Right hindlimb (tissue), 1 donor: Measurements from ENCODE around the gene RNF126.
"Not testable (repeated sequence)": the region's sequence is repeated elsewhere in the genome, so short reads cannot be mapped to it uniquely, and the experiment has no call there.

Experiments
- DNase-seq: peaks from one replicate; pipeline ENCODE4 v3.0.0-alpha.2; 2018

The RNF126 gene

DNA sequence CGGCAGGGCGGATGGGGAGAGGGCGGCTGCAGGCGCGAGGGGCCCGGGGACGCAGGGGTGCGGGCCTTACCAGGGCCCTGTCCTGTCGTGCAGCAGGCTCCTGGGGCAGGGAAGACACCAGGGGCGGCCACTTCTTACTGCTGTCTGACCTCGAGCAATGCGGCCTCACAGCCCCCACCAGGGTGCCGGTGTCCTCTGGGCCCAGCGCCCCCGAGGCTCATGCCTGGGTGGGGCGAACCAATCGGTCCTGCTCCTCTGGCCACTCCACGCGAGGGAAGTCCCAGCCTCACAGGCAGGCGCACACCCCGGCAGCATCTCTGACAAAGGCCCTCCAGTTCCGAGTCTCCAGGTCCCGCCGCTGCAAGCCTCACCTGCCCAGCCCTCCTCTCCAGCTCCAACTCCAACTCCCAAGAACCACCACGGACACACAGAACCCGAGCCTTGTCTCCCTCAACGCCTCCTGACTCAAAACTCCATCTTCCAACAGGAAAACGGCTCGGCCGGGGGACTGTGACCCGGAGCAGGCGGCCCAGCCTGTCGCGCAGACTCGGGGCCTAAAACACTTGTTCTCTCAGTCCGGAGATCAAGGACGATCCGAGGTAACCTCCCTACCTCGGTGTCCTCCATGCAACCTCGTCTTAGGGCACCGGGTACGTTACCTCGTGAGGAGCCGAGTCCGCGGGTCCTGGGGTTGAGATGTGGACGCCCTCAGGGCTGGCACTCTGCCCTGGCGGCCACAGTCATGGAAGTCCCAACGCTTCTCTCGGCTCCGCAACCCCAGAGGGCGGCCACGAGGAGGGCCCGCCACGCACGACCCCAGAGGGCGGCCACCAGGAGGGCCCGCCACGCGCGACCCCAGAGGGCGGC, 16.9 kb downstream of the RNF126 start:
- no peak for DNase-seq

DNA sequence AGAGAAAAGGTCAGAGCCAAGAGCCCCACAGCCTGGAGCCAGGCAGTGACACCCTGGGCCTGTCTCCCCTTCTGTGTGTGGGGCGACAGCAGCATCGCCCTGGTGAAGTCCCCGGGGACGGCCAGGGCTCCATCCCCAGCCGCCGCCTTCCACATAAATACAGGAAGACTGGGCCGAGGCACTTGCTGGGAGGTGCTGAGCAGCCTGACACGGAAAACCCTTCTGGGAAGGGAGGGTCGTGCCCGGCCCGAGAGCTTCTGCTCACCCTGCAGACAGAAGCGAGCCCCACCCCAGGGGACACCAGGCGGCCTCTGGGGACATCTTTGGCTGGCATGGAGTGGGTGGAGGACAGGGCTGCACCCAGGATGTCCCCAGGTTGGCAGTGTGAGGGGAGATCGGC, 18.2 kb downstream of the RNF126 start:
- DNase-seq, result no peak

- DNase-seq, result no peak
Observed at GRCh38 chr19:644363-644762, 18.7 kb downstream of the RNF126 start.

DNA sequence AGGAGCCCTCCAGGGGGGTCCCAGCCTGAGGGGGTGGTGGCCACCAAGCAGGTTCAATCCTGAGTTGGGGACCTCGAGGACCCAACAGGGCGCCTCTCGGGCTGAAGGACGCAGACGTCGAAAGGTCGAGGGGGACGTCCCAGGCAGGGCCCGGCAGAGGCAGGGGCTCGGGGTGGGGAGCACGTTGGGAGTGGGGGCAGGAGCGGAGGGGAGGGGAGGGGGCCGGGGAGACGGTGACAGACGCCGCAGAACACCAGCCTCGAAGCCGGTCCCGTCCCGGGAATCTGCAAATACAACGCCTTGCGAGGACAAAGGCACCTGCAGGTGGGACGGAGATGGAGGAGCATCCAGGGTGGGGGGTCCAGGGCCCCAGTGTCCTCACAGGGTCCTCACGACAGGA, 19.3 kb downstream of the RNF126 start:
- no peak for DNase-seq

GRCh38 chr19:642767-643727, 20.0 kb downstream of the RNF126 start:
- no peak for DNase-seq

DNA sequence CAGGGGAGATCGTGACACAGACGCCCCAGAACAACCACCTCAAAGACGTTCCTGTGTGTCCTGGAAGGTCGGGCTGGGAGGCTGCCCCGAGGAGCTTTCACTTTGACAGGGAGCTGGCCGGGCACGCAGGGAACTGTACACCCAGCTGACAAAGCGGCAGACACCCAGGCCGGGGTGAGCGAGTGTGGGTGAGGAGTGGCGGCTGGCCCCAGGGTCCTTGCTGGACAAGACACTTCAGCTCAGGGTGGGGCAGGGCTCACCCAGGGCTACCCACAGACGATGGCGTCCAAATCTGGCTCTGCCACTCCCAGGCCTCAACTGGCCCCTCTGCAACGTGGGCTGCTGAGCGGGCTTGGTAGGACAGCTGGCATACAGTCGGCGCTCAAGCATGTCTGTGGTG, 21.3 kb downstream of the RNF126 start:
- no peak for DNase-seq

DNA sequence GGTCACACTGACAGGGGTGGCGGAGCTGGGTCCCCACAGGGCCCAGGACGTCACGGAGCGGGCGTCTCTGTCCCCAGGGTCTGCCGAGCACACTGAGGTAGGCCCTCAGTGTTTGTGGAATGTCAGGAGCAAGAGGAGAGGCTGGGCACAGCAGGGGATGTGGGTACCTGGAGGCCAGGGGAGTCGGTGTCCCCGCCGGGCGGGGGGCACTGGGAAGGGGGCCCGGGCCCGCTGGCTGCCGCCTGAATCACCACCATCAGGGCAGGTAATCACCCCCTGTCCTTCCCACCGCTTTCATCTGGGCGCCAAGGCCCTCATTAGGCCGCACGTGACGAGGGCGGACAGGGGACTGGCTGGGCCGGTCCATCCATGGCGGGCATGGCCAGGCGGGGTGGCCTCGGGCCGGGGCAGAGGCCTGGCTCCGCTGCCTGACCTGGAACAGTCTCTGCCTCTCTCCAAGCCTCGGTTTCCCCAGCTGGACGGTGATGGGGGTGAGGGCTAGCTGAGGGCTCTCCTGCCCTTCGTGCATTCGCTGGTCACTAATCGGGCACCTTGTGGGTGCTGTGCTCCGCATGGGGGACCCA, 22.3 kb downstream of the RNF126 start:
- no peak for DNase-seq

- no peak for DNase-seq
Observed at GRCh38 chr19:640161-640558, 22.9 kb downstream of the RNF126 start.

- DNase-seq, result peak; percentile 93
Observed at GRCh38 chr19:639253-640160, 23.5 kb downstream of the RNF126 start, which contains the start of gene FGF22. FGF22 (plus strand) TSS chr19:639879; CDS start chr19:639926, 47 bp downstream.

GRCh38 chr19:638906-639252, 24.1 kb downstream of the RNF126 start:
- no peak for DNase-seq

DNA sequence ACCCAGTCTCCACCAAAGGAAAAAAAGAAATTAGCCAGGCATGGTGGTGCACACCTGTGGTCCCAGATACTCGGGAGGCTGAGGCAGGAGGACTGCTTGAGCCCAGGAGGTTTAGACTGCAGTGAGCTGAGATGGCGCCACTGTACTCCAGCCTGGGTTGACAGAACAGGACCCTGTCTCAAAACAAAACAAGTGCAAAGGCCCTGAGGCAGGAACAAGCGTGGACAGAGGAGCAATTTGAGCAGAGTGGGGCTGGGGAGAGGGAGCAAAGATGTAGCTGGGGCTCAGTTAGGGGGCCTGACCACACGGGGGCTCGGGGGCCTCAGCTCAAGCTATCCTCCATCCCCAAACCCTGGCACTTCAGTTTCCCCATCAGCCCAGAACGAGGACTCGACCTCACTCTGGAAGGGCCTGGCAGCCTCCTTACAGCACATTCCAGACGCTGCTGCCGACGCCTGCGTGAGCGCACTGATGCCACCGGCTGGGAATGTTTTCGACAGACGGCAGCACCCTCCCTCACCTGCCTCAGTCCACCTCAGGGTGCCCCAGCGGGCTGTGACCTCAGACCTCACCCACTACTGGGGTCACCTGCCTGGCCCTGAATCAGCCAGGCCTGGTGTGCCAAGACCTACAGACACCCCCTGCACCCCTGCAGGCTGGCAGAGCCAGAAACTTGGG, 27.9 kb downstream of the RNF126 start:
- DNase-seq, result no peak

DNA sequence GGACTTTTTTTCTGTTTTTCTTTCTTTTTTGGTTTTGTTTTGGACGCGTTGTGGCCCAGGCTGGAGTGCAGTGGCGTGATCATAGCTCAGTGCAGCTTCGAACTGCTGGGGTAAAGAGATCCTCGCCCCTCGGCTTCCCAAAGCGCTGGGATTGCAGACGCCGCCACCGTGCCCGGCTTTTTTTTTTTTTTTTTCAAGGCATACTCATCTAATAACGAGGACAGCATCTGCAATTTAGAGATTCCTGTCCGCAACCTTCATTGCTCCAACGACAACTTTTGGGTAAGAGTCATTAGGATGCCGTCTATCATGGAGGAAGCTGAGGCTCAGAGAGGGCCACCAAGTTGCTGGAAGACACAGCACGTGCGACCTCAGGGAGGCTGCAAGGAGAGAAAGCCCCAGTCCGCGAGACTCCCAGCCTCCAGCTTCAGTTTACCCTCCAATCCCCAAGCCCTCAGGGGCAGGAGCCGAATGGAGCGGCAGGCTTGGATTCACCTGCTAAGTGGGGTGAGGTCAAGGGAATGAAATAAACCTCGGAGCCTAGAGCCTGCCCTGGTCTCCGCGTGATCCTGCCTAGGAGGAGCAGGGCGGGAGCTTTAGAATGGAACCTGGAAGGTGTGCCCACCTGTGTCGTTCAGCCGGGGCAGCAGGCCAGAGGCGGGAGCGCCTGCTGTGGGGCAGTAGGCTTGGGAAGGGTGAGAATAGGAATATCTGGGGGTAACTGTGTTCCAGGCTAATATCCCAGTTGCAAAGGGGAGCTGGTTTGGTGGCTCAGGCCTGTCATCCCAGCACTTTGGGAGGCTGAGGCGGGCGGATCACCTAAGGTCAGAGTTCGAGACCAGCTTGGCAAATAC, 29.0 kb downstream of the RNF126 start:
- DNase-seq, result no peak

DNA sequence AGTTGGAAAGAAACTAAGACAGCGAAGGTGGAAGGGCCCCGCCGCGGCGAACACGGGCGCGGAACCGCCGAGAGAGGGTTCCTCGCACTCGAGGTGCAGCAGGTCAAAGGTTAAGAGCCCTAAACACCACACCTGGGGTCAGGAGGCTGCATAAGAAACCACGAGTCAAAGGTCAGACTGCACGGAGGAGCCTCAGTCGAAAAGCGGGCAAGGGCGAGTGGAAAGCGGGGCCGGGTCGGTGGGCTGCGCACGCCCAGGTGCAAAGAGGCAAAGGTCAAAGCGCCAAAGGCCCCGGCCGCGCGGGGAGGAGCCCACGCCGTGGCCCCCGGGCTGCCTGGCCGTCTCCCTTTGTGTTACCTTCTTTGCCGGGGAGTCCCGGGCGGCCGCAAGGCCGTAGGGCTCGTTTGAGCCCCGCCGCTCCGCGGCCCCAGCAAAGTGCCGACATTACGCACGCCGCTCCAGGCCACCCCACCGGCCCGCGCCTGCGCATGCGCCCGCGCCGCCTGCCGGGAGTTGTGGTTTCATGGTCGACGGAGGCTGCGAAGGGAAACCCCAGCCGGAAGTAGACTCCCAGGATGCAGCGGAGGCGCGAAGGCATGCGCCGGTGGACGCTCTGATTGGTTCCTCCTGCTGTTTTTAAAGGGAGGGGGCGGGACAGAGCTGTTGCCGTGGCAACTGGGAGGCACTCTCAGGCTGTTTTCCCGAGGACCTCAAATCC, 29.8 kb downstream of the RNF126 start, which contains the start of gene POLRMT:
TSS of gene POLRMT (minus strand) at position 470 of the 718 bp plus-strand sequence. CDS start at position 445, 25 bp downstream.
- DNase-seq, result peak; percentile 99

DNA sequence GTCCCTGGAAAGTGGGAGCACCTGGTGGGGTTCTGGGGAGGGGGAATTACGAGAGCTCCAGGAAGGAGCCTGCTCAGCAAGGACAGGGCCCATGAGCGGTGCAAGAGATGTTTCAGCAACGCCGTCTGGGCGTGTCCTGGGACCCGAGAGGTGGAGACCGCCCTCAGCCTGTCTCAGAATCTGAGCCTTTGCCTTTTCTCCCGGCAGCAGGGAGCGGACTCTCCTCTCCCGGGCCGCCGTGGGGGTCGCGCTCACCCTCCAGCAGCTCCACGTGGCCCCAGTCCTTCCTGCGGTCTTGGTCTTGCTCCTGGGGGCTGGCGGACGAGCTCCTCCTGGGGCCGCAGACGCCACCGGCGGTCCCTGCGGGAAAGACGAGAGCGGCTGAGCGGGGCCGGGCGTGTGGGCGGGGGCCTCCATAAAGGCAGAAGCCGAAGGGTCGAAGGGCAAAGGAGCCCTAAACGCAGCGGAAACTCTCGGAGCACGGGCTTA, 30.4 kb downstream of the RNF126 start:
- DNase-seq, result no peak

DNA sequence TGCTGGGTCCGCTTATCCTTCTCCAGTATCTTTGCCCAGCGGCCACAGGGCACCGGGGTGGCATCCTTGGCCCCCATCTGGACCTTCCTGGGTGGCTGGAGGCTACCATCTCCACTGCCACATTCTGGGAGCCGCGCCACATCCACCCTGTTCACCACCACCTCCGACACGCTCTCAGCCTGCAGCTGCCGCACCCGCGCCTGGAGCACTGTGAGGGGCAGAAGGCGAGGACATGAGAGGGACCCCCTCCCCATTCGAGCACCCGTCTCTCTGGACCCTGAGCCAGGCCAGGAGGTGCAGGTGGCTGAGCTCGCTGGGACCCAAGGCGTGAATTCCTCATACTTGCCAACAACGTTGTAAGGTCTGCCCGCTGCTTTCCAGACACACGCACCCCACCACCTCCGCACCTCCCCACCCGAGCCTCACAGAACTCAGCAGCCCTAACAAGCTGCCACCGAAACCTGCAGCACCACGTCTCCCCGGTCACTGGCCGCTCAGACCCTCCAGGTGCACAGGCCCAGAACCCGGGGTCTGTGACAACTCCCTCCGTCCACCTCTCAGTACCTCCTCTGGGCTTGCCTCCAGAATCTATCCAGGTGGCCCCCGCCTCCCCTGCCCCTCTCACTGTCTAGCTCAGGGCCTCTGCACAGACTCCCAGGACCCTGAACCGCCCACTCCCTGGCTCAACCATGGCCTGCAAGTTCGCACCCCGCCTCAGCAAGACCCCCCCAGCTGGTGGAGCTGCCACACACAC, 32.9 kb downstream of the RNF126 start:
- no peak for DNase-seq

- not testable (repeated sequence) for DNase-seq
Observed at GRCh38 chr19:629515-629914, 33.5 kb downstream of the RNF126 start.

DNA sequence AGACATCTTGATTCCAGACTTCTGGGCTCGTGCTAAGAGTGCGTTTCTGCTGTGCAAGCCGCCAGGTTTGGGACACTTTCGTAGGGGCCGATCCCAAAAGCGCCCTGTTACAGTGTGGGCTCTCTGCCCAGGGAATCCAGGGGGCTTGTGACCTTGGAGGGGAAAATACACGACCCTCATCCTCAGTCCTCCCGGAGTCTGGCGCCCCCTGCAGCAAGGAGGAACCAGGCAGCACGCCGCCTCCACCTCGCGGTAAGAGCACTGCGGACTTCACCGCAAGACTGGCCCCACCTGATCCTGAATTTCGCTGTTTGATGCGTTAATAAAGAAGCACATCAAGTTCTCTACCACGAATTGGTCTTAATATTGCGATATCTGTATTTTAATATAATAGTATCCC, 34.8 kb downstream of the RNF126 start:
- DNase-seq, result no peak

- not testable (repeated sequence) for DNase-seq
Observed at GRCh38 chr19:626566-626965, 36.4 kb downstream of the RNF126 start.

DNA sequence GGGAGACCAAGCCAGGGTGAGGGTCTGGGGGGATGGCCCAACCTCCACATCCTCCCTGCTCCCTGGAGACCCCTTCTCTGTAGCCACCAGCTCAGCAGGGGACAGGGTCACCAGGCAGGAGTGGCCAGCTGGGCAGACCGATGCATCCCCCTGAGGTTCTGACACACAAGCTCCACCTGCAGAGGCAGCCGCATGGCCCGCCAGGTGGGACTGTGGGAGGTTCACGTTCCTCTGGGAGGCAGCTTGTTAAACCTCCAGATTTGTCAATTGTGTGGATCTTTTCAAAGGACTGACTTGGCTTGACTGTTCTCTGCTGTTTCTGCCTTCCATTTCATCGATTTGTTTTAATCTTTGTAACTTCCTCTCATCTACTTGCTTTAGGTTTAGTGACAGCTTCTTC, 37.8 kb downstream of the RNF126 start:
- no peak for DNase-seq
